OCI-LY3 (cell line): ENCODE results near the gene KLHL29.

Source experiments
- EZH2phosphoT487 ChIP-seq: fragments of 200-600 bp; shearing (Covaris generic); IDR thresholded peaks from 2 replicates; pipeline ENCODE4 v1.6.1; 2018; ENCODE audit warnings: antibody characterized with exemption, mixed run types, low read depth
- TF ChIP-seq, protein P1 (sequence below): fragments of 200-600, 300-600 bp; sonication (generic); IDR thresholded peaks from 2 replicates; pipeline ENCODE4 v1.5.1; 2014; ENCODE audit warnings: antibody characterized with exemption, low read length, low read depth

DNA sequence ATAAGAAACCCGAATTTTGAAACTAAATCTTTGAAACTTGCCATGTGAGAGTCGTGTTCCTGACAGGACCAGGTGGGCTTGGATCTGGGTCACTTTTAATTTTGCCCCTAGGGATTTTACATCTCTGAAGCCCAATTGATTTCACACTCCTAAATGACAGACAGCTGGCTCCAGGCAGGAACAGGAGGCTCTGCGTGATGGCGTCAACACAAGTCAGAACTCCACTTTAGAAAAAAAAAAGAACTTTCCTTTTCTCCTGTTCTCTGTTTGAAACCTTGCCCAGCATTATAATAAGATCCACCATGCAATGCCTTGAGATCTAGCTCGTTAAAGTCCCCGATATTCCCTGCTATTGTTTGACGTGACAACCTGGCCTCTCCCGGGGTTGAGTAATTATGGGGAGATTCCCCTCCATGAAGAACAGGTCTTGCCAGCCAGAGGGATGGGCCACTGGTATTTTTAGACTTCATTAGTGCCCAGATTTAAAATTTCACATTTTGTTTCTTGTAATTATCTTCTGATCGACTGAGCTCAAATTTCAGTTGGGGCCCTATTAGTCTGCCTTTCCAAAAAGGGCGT is 260.3 kb downstream of the KLHL29 start:
- TF ChIP-seq, protein P1, sequence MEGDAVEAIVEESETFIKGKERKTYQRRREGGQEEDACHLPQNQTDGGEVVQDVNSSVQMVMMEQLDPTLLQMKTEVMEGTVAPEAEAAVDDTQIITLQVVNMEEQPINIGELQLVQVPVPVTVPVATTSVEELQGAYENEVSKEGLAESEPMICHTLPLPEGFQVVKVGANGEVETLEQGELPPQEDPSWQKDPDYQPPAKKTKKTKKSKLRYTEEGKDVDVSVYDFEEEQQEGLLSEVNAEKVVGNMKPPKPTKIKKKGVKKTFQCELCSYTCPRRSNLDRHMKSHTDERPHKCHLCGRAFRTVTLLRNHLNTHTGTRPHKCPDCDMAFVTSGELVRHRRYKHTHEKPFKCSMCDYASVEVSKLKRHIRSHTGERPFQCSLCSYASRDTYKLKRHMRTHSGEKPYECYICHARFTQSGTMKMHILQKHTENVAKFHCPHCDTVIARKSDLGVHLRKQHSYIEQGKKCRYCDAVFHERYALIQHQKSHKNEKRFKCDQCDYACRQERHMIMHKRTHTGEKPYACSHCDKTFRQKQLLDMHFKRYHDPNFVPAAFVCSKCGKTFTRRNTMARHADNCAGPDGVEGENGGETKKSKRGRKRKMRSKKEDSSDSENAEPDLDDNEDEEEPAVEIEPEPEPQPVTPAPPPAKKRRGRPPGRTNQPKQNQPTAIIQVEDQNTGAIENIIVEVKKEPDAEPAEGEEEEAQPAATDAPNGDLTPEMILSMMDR: no peak
- no peak for TF ChIP-seq EZH2phosphoT487
